Esophagus muscularis mucosa (tissue), 4 donors: ENCODE measurements around the gene IGFBP5. TPM values are rescaled to one million over a fixed set of nuclear protein-coding genes. Genes with fewer than 3 reads are reported as not detected.

Experiments used
- DNase-seq: peaks from one replicate; pipeline ENCODE4 v3.0.0-alpha.2; 2017; ENCODE audit errors: extremely low spot score
- H3K27ac ChIP-seq, 4 donors: fragments of 200-600 bp; sonication (generic); replicated peaks in 1 of 4; 1 replicate in 3 of 4; 2 replicates in 1 of 4; pipeline ENCODE4 v1.5.1; 2016 to 2019; ENCODE audit warnings: mild to moderate bottlenecking in 1 of 4
- H3K27me3 ChIP-seq, 4 donors: fragments of 200-600 bp; sonication (generic); one replicate each; pipeline versions ENCODE4 v1.5.1 to v1.6.0; 2016 to 2019
- H3K36me3 ChIP-seq, 4 donors: fragments of 200-600 bp; sonication (generic); one replicate each; pipeline ENCODE4 v1.5.1; 2016 to 2019
- H3K4me1 ChIP-seq, 4 donors: fragments of 200-600 bp; sonication (generic); one replicate each; pipeline ENCODE4 v1.5.1; 2016 to 2019
- H3K4me3 ChIP-seq, 4 donors: fragments of 200-600 bp; sonication (generic); 1 replicate in 2 of 4; 2 replicates in 2 of 4; pipeline ENCODE4 v1.5.1; 2016 to 2019; ENCODE audit warnings: mild to moderate bottlenecking in 4 of 4, moderate library complexity in 1 of 4
- H3K9me3 ChIP-seq, 4 donors: fragments of 200-600 bp; sonication (generic); 1 replicate in 3 of 4; 2 replicates in 1 of 4; pipeline ENCODE4 v1.5.1; 2016 to 2019
- CTCF ChIP-seq, 3 experiments: fragments of 200-600 bp in 2 of 3; fragments of 450-650 bp in 1 of 3; sonication (generic) in 2 of 3; IDR thresholded peaks; one replicate each; pipeline ENCODE4 v1.5.1; 2017 to 2019; ENCODE audit warnings: antibody characterized with exemption in 3 of 3, mild to moderate bottlenecking in 2 of 3, moderate library complexity in 1 of 3
- EP300 ChIP-seq: sonication (generic); formaldehyde crosslinking; IDR thresholded peaks from one replicate; pipeline ENCODE4 v1.6.1; 2017; ENCODE audit warnings: antibody characterized with exemption
- POLR2A ChIP-seq: fragments of 450-650 bp; IDR thresholded peaks from one replicate; pipeline ENCODE4 v1.6.1; 2017; ENCODE audit warnings: antibody characterized with exemption, moderate library complexity, mild to moderate bottlenecking, low read depth
- POLR2AphosphoS5 ChIP-seq, 2 donors: sonication (generic); formaldehyde crosslinking; IDR thresholded peaks; one replicate each; pipeline ENCODE4 v1.6.1; 2017; ENCODE audit warnings: antibody characterized with exemption in 2 of 2
- WGBS: methylation state at CpG from one replicate; pipeline ENCODE4 v1.1.5; 2018; 5-methylcytosine and 5-hydroxymethylcytosine counted together
- intact Hi-C: fragments of 100-400 bp; cut with DNase I; formaldehyde crosslinking; loops from one replicate; pipeline ENCODE4 v1.15.1; 2023
- total RNA-seq, 4 donors: library from RNA; depleted of rRNA; stranded (reverse); fragments of >200 nt; gene quantifications; one replicate each; pipeline versions ENCODE4 v1.1.0 to v1.2.1, GENCODE V29; 2016

IGFBP5 gene
- total RNA-seq, 4 donors from 2014 or later: 547 to 1,471 (median 705) TPM

GRCh38 chr2:216663846-216664245, 31.5 kb downstream of the IGFBP5 start:
- Histone ChIP-seq H3K27ac (peak overlapping the region in 3 of 4 donors; percentile 55 to 70 (median 61)), H3K36me3 (peaks cover 0 to 38% (median 34%) of the 10 kb centered on the region in 4 donors), H3K4me1 (peaks cover 19 to 37% (median 32%) of the 10 kb centered on the region in 4 donors), H3K4me3 (no peak overlapping the region), H3K9me3 (no peaks in the 10 kb centered on the region), H3K27me3 (no peaks in the 10 kb centered on the region)
- TF ChIP-seq POLR2A: no peak
- no peak for TF ChIP-seq EP300
- no peak for TF ChIP-seq POLR2AphosphoS5 (IDR thresholded peaks at IDR 0.05)
- TF ChIP-seq CTCF (IDR thresholded peaks at IDR 0.05): no peak
- no peak for DNase-seq
- intact Hi-C loops: no loop called here
- 89% methylated on average over 15 of the region's 18 CpGs for WGBS

- H3K27me3 ChIP-seq: no peaks in the 10 kb centered on the region
- no peaks in the 10 kb centered on the region for H3K9me3 ChIP-seq
- peak overlapping the region in 1 of 4 donors; percentile 20 for H3K27ac ChIP-seq
- H3K4me3 ChIP-seq: no peak overlapping the region
- WGBS: 91% methylated on average over 1 of the region's 1 CpG
- no peak for DNase-seq
- intact Hi-C loops: no loop called here
- peaks cover 19 to 39% (median 38%) of the 10 kb centered on the region in 4 donors for H3K4me1 ChIP-seq
- no peak for TF ChIP-seq EP300
- TF ChIP-seq CTCF (IDR thresholded peaks at IDR 0.05): no peak
- no peak for TF ChIP-seq POLR2AphosphoS5 (IDR thresholded peaks at IDR 0.05)
- TF ChIP-seq POLR2A: no peak
- H3K36me3 ChIP-seq: peaks cover 0 to 38% (median 34%) of the 10 kb centered on the region in 4 donors
Measured at GRCh38 chr2:216663106-216663505, 32.2 kb downstream of the IGFBP5 start.

GRCh38 chr2:216661639-216662375, 33.5 kb downstream of the IGFBP5 start:
- peaks cover 19 to 51% (median 51%) of the 10 kb centered on the region in 4 donors for H3K4me1 ChIP-seq
- H3K27ac ChIP-seq: peak overlapping the region in 1 of 4 donors; percentile 13
- H3K36me3 ChIP-seq: peaks cover 0 to 40% (median 34%) of the 10 kb centered on the region in 4 donors
- no peak for DNase-seq
- no peak overlapping the region for H3K4me3 ChIP-seq
- no peaks in the 10 kb centered on the region for H3K9me3 ChIP-seq
- WGBS: 82% methylated on average over 10 of the region's 20 CpGs
- TF ChIP-seq POLR2AphosphoS5 (IDR thresholded peaks at IDR 0.05) (no peak), EP300 (no peak), CTCF (IDR thresholded peaks at IDR 0.05) (peak in 2 of 3 experiments; percentile 10 to 25), POLR2A (no peak)
- intact Hi-C loops: no loop called here
- no peaks in the 10 kb centered on the region for H3K27me3 ChIP-seq

GRCh38 chr2:216661051-216661450, 34.3 kb downstream of the IGFBP5 start:
- 100% methylated on average over 5 of the region's 5 CpGs for WGBS
- H3K4me1 ChIP-seq: peaks cover 15 to 53% (median 49%) of the 10 kb centered on the region in 4 donors
- intact Hi-C loops: no loop called here

More at GRCh38 chr2:216661051-216661450, 34.3 kb downstream of the IGFBP5 start:
- Histone ChIP-seq H3K36me3 (peaks cover 0 to 44% (median 34%) of the 10 kb centered on the region in 4 donors), H3K27ac (peak overlapping the region in 1 of 4 donors; percentile 13), H3K27me3 (no peaks in the 10 kb centered on the region), H3K4me3 (no peak overlapping the region), H3K9me3 (no peaks in the 10 kb centered on the region)
- DNase-seq: no peak
- TF ChIP-seq CTCF (IDR thresholded peaks at IDR 0.05): no peak
- TF ChIP-seq EP300: no peak
- no peak for TF ChIP-seq POLR2AphosphoS5 (IDR thresholded peaks at IDR 0.05)
- TF ChIP-seq POLR2A: no peak
